ENCODE data around the gene CMBL.

Gene CMBL

DNA sequence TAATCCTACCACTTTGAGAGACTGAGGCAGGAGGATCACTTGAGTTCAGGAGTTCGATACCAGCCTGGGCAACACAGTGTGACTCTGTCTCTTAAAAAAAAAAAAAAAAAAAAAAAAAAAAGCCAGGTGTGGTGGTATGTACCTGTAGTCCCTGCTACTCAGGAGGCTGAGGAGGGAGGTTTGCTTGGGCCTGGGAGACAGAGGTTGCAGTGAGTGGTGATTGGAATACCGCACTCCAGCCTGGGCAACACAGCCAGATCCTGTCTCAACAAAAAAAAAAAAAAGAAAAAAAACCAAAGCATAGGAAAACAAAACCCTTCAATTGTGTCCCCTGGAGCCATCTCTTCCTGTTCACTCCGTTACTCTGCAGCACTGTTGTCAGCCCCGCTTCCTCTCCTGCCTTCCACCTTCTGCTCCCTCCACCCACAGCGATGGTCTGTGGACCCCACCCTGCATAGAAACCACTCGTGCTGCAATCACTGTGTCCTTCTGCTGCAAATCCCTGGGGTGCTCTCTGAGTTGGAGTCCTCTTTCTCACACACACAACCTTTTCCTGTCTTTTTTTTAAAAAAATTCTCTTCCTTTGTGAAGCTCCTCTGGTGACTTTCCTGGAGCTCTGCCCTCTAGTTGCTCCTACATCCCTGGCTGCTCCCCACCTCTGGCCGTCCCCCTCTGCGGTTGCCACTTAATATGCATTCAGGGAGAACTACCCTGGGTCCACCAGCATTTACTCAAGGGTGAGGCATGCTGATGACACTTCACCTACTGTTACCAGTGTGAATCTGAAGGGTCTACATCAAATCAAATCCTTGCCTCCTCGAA, 35.4 kb downstream of the CMBL start:
- no peak for TF ChIP-seq EZH2phosphoT487 (IDR thresholded peaks at IDR 0.05; ENCODE audit: borderline replicate concordance, low read length)
- Histone ChIP-seq H3K4me3 (ENCODE audit: low read length) (no peak overlapping the region), H3K9me3 (ENCODE audit: control insufficient read depth, insufficient read depth, low read length) (no peaks in the 10 kb centered on the region), H3K9me2 (replicated peaks; ENCODE audit: control insufficient read depth, low read length) (no peaks in the 10 kb centered on the region), H3F3A (ENCODE audit: control insufficient read depth, insufficient read depth) (no peaks in the 10 kb centered on the region), H4K20me1 (ENCODE audit: control insufficient read depth, insufficient read depth, low read depth, low read length) (no peaks in the 10 kb centered on the region), H3K4me2 (ENCODE audit: low read length) (no peak overlapping the region), H3K27me3 (ENCODE audit: control insufficient read depth, low read length) (no peaks in the 10 kb centered on the region), H3K27ac (ENCODE audit: low read depth, low read length) (no peak overlapping the region), H3K36me3 (ENCODE audit: control insufficient read depth, low read length) (no peaks in the 10 kb centered on the region), H3K79me2 (ENCODE audit: control insufficient read depth, low read length) (no peaks in the 10 kb centered on the region), H3K4me1 (ENCODE audit: control insufficient read depth, low read length) (no peaks in the 10 kb centered on the region)

DNA sequence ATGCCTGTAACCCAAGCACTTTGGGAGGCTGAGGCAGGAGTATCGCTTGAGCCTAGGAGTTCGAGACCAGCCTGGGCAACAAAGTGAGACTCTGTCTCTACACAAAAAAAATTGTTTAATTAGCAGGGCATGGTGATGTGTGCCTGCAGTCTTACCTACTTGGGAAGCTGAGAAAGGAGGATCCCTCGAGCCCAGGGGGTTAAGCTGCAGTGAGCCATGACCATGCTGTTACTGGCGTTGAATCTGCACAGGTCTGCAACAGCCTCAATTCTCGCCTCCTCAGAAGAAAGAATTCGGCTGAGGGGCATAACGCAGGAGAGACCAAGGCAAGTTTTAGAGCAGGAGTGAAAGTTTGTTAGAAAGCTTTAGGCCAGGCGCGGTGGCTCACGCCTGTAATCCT, 39.6 kb downstream of the CMBL start:
- Histone ChIP-seq H3K9me2 (replicated peaks; ENCODE audit: control insufficient read depth, low read length) (no peaks in the 10 kb centered on the region), H3K36me3 (ENCODE audit: control insufficient read depth, low read length) (peaks cover 33% of the 10 kb centered on the region), H3K4me1 (ENCODE audit: control insufficient read depth, low read length) (no peaks in the 10 kb centered on the region), H3K9me3 (ENCODE audit: control insufficient read depth, insufficient read depth, low read length) (no peaks in the 10 kb centered on the region), H3K4me3 (ENCODE audit: low read length) (no peak overlapping the region), H3K4me2 (ENCODE audit: low read length) (no peak overlapping the region), H3K27me3 (ENCODE audit: control insufficient read depth, low read length) (no peaks in the 10 kb centered on the region), H3K79me2 (ENCODE audit: control insufficient read depth, low read length) (no peaks in the 10 kb centered on the region), H3K27ac (ENCODE audit: low read depth, low read length) (no peak overlapping the region), H4K20me1 (ENCODE audit: control insufficient read depth, insufficient read depth, low read depth, low read length) (peaks cover 9% of the 10 kb centered on the region; the same call in 1 of the 2 replicates), H3F3A (ENCODE audit: control insufficient read depth, insufficient read depth) (peaks cover 36% of the 10 kb centered on the region)
- TF ChIP-seq CTCF (IDR thresholded peaks at IDR 0.05; ENCODE audit: low read depth, low read length, poor library complexity, severe bottlenecking) (no peak), EZH2phosphoT487 (IDR thresholded peaks at IDR 0.05; ENCODE audit: borderline replicate concordance, low read length) (no peak)

- Histone ChIP-seq H3K36me3 (ENCODE audit: control insufficient read depth, low read length) (peaks cover 45% of the 10 kb centered on the region), H3K4me2 (ENCODE audit: low read length) (no peak overlapping the region), H3K79me2 (ENCODE audit: control insufficient read depth, low read length) (no peaks in the 10 kb centered on the region), H3K9me2 (replicated peaks; ENCODE audit: control insufficient read depth, low read length) (no peaks in the 10 kb centered on the region), H3K4me1 (ENCODE audit: control insufficient read depth, low read length) (no peaks in the 10 kb centered on the region), H4K20me1 (ENCODE audit: control insufficient read depth, insufficient read depth, low read depth, low read length) (peaks cover 14% of the 10 kb centered on the region; the same call in 1 of the 2 replicates), H3K4me3 (ENCODE audit: low read length) (no peak overlapping the region), H3K27me3 (ENCODE audit: control insufficient read depth, low read length) (no peaks in the 10 kb centered on the region), H3K9me3 (ENCODE audit: control insufficient read depth, insufficient read depth, low read length) (no peaks in the 10 kb centered on the region), H3K27ac (ENCODE audit: low read depth, low read length) (no peak overlapping the region), H3F3A (ENCODE audit: control insufficient read depth, insufficient read depth) (peaks cover 45% of the 10 kb centered on the region)
- TF ChIP-seq CTCF (IDR thresholded peaks at IDR 0.05; ENCODE audit: low read depth, low read length, poor library complexity, severe bottlenecking) (no peak), EZH2phosphoT487 (IDR thresholded peaks at IDR 0.05; ENCODE audit: borderline replicate concordance, low read length) (no peak)
Observed at GRCh38 chr5:10266839-10267238, 40.9 kb downstream of the CMBL start.

DNA sequence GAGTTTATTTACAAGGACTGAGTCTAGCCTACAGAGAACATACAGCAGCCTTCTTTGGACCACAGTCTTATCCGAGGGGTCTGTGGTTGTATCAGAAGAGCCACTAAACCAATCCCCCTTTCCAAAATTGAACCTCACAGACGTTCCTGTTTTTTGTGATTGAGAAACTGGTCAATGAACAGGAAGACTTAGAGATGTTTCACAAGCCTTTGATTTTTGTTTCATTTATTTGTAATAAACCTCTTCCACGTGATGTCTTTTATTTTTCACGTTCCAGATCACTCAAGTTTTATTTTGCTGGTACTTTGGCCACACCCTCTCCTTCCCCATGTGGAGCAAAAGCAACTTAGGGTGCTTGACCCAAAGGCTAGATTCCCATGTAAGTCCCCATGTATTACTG, 41.6 kb downstream of the CMBL start:
- TF ChIP-seq CTCF (IDR thresholded peaks at IDR 0.05; ENCODE audit: low read depth, low read length, poor library complexity, severe bottlenecking) = no peak
- no peak for TF ChIP-seq EZH2phosphoT487 (IDR thresholded peaks at IDR 0.05; ENCODE audit: borderline replicate concordance, low read length)
- Histone ChIP-seq H3K27ac (ENCODE audit: low read depth, low read length) (no peak overlapping the region), H3K27me3 (ENCODE audit: control insufficient read depth, low read length) (no peaks in the 10 kb centered on the region), H3K4me1 (ENCODE audit: control insufficient read depth, low read length) (no peaks in the 10 kb centered on the region), H3K36me3 (ENCODE audit: control insufficient read depth, low read length) (peaks cover 52% of the 10 kb centered on the region), H3K9me3 (ENCODE audit: control insufficient read depth, insufficient read depth, low read length) (no peaks in the 10 kb centered on the region), H4K20me1 (ENCODE audit: control insufficient read depth, insufficient read depth, low read depth, low read length) (peaks cover 14% of the 10 kb centered on the region; the same call in 1 of the 2 replicates), H3F3A (ENCODE audit: control insufficient read depth, insufficient read depth) (peaks cover 50% of the 10 kb centered on the region), H3K9me2 (replicated peaks; ENCODE audit: control insufficient read depth, low read length) (no peaks in the 10 kb centered on the region), H3K4me2 (ENCODE audit: low read length) (no peak overlapping the region), H3K4me3 (ENCODE audit: low read length) (no peak overlapping the region), H3K79me2 (ENCODE audit: control insufficient read depth, low read length) (no peaks in the 10 kb centered on the region)

Measured in DOHH2 (cell line).